ENCODE measurements around the gene UNCX.

UNCX gene

DNA sequence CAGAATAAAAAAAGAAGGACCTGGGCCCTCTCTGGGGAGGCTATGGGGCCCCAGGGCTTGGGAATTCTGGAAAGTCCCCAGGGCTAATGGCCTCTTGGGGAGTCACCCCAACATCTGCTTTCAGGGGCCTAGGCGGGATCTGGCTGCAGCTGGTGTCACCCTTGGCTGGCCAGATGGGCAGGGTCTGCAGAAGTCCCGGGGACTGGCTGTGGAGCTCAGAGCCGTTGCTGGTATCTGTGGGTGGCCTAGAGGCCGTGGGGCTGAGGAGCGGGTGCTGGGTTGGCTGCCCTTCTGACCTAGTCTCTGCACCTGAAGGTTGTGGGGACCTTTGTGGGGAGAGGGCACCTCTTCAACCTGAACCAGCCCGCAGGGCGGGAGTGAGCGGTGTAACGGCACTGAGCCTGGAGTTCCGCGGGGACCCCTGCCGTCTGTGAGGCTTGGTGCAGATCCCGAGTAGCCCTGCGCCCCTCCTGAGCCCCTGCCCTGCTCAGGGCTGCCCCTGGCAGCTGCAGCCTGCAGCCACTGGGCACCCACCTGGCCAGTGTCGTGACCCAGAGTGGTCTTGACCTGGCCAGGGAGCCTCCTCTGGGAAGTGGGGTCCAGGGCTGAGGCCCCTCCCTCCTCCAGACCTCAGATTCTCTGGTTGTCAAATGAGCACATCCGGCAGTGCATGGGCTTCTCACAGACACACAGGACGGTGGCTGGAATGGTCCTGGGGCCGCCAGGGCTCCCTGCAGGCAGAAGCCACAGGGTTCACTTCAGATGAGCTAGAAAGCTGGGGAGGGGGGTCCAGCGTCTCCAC is 51.5 kb downstream of the UNCX start:
- H3K27ac Mint-ChIP-seq = no peak overlapping the region
- peaks cover 9% of the 10 kb centered on the region for H3K9me3 Mint-ChIP-seq
- intact Hi-C loops (cut with micrococcal nuclease) = no loop called here
- no peaks in the 10 kb centered on the region for H3K4me1 Mint-ChIP-seq (ENCODE audit: low read depth)
- H3K4me3 Mint-ChIP-seq = no peak overlapping the region
- H3K36me3 Mint-ChIP-seq (ENCODE audit: low read depth) = no peaks in the 10 kb centered on the region
- H3K27me3 Mint-ChIP-seq = peaks cover 12% of the 10 kb centered on the region

DNA sequence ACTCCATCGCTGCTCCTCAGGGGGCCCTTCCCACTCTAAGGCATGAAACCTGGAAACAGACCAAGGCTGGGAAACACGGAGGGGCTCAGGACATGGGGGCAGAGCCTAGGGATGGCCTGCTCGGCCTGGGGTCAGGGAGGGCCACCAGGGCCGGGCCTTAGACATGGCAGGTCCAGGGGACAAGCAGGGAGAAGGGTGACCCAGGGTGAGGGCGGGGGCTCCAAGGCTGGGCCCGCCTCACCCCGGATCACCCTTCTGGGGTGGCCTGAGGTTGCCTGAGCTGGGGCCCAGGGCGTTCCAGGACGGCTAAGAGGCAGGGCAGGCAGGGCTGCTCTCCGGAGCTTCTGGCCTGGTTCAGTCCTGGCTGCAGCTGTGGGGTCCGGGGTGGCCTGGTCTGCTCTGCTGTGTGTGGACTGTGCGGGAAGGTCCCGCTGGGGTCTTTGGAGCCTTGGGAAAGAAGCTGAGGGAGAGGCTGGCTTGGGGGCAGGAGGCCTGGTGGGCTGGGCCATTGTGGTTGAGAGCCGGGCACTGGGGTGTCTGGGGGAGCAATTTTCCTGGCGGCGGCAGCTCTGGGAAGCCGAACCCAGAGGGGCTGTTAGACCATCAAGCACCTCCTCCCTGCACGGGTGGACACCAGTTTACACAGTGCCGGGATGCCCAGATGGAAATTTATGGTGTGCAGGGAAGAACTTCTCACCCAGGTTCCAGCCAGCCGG is 52.2 kb downstream of the UNCX start:
- no peak overlapping the region for H3K27ac Mint-ChIP-seq
- peaks cover under 1% of the 10 kb centered on the region for H3K4me1 Mint-ChIP-seq (ENCODE audit: low read depth)
- no peak overlapping the region for H3K4me3 Mint-ChIP-seq
- H3K27me3 Mint-ChIP-seq = peaks cover 20% of the 10 kb centered on the region
- intact Hi-C loops (cut with micrococcal nuclease) = no loop called here
- no peaks in the 10 kb centered on the region for H3K36me3 Mint-ChIP-seq (ENCODE audit: low read depth)
- peaks cover 8% of the 10 kb centered on the region for H3K9me3 Mint-ChIP-seq

DNA sequence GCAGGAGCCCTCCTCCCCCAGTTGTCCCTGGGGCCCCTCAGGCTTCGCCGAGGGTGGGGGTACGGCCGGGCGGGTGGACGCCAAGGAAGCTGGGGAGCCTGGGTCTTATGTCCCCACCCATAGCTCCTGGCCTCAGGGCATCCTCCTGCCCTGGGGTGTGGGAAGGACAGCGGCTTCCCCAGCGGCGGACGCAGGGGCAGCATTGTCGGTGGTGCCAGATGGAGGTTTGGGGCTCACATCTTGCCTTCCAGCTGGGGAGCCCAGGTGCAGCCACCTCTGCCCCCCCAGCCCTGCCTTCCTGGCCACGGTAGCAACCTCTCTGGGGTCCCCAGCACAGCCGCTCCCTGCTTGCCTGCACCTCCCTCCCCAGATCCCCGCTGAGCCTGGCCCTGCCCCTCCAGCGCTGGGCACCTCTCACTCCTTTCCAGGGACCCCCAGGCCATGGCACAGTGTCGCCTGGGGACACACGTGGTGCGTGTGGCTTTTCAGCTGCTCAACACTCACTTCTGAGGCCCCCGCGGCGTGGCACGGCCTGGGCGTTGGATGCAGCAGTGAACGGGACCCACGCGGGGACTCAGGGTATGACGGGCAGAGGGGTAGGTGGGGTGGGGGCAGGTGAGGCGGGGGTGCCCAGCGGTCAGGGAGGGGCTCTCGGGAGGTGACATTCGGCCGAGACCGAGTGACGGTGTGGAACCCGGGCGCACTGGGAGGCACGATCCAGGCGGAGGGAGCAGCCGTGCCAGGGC is 53.1 kb downstream of the UNCX start:
- Mint-ChIP-seq H3K36me3 (ENCODE audit: low read depth) (no peaks in the 10 kb centered on the region), H3K27me3 (peaks cover 28% of the 10 kb centered on the region), H3K4me3 (no peak overlapping the region), H3K9me3 (no peaks in the 10 kb centered on the region), H3K4me1 (ENCODE audit: low read depth) (peaks cover 5% of the 10 kb centered on the region), H3K27ac (no peak overlapping the region)
- intact Hi-C loops (cut with micrococcal nuclease) = no loop called here

Data from dendritic cell treated with granulocyte-macrophage colony-stimulating factor and Interleukin-4, amounts not matched to agents 40 ng/mL and 50 ng/mL, for 4 days (primary cell).